ENCODE results near the gene SLC26A9.

Gene SLC26A9

DNA sequence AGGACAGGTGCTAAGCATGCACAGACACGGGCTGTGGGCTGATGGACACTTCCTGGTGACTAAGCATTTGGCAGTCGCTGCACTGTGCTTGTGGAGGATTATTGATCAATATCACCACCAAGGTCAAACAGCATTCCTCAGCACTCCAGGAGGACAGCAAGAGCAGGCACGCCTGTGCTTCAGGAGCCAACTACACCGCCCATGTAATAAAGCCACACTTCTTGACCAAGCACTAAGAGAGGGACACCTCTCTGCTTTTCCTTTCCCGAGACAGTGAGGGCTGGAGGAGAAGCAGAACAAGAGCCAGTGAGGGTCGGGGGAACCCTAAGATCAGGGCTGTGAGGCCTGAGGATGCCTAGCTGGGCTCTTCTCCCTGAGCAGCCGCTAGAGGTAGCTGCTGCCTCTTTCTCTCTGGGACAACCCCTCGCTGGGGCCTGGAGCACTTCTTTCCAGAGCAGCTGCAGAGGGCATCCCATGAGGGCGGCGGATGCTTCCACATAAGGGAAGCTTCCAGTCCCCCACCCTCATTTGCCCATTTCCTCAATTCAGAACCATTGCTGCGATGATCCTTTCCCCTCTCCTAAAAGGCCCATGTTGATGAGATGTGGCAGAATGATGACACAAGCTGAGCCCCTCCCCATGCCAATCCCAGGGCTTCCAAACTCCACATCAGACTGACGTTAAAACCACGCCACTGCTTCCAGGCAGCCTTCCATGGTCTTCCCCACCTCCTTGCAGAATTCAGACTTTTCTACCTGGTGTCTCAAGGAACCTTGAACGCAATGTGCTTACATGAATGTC, 40.9 kb upstream of the SLC26A9 start:
- TF ChIP-seq, protein P1, sequence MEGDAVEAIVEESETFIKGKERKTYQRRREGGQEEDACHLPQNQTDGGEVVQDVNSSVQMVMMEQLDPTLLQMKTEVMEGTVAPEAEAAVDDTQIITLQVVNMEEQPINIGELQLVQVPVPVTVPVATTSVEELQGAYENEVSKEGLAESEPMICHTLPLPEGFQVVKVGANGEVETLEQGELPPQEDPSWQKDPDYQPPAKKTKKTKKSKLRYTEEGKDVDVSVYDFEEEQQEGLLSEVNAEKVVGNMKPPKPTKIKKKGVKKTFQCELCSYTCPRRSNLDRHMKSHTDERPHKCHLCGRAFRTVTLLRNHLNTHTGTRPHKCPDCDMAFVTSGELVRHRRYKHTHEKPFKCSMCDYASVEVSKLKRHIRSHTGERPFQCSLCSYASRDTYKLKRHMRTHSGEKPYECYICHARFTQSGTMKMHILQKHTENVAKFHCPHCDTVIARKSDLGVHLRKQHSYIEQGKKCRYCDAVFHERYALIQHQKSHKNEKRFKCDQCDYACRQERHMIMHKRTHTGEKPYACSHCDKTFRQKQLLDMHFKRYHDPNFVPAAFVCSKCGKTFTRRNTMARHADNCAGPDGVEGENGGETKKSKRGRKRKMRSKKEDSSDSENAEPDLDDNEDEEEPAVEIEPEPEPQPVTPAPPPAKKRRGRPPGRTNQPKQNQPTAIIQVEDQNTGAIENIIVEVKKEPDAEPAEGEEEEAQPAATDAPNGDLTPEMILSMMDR (IDR thresholded peaks at IDR 0.05; ENCODE audit: poor library complexity, severe bottlenecking) = peak; percentile 79
- Histone ChIP-seq H3K36me3 (ENCODE audit: low read depth) (peaks cover 12% of the 10 kb centered on the region), H3K4me1 (ENCODE audit: insufficient read depth, poor library complexity, severe bottlenecking) (peaks cover 21% of the 10 kb centered on the region), H3K27ac (ENCODE audit: poor library complexity, severe bottlenecking) (peak overlapping the region; percentile 73), H3K27me3 (ENCODE audit: insufficient read depth, poor library complexity, severe bottlenecking) (no peaks in the 10 kb centered on the region), H3K4me3 (ENCODE audit: severe bottlenecking) (no peak overlapping the region), H3K9me3 (ENCODE audit: severe bottlenecking) (no peaks in the 10 kb centered on the region)
- DNase-seq (ENCODE audit: low spot score) (peak; percentile 90), ATAC-seq (ENCODE audit: low read depth) (peak; percentile 91)

DNA sequence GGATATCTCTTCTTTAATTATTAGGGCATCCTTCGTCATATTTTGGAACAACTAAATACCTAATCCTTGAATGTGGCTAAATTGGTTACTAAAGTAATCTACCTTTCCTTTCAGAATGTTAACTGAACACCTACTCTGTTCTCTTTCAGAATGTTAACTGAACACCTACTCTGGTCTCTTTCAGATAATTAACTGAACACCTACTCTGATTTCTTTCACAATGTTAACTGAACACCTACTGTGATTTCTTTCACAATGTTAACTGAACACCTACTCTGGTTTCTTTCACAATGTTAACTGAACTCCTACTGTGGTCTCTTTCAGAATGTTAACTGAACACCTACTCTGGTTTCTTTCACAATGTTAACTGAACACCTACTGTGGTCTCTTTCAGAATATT, 38.0 kb upstream of the SLC26A9 start:
- Histone ChIP-seq H3K27me3 (ENCODE audit: insufficient read depth, poor library complexity, severe bottlenecking) (no peaks in the 10 kb centered on the region), H3K9me3 (ENCODE audit: severe bottlenecking) (no peaks in the 10 kb centered on the region), H3K4me3 (ENCODE audit: severe bottlenecking) (no peak overlapping the region), H3K4me1 (ENCODE audit: insufficient read depth, poor library complexity, severe bottlenecking) (peaks cover 29% of the 10 kb centered on the region), H3K27ac (ENCODE audit: poor library complexity, severe bottlenecking) (no peak overlapping the region), H3K36me3 (ENCODE audit: low read depth) (peaks cover 4% of the 10 kb centered on the region)
- DNase-seq (ENCODE audit: low spot score) = no peak
- ATAC-seq (ENCODE audit: low read depth) = no peak
- TF ChIP-seq, protein P1 (IDR thresholded peaks at IDR 0.05; ENCODE audit: poor library complexity, severe bottlenecking) = no peak

DNA sequence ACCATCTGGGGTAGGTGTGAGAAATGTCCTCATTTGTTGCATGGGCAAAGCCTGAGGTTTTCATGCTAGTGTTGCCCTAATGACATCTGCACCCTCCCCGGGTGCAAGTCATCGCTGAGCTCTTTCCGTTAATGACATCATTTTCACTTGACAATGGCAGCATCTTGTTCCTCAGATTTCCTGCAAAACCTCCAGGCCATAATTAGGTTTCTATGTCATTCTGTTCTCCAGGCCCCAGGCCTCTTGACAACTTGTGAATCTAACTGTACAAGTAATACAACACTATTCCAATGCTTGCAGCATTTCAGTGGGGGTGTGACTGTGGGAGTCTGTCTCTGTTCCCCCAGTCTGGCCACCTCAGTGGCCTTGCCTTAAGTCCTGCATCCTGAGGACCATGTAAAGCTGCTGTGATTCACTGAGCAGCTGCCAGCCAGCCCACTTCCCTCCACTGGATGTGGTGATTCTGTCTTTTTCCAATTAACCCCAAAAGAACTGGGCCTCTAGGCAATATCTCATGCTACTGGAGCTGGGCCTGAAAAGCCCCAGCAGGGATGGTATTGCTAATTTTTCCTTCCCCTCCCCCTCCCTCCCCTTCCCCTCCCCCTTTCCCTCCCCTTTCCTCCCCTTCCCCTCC, 37.1 kb upstream of the SLC26A9 start:
- Histone ChIP-seq H3K36me3 (ENCODE audit: low read depth) (peaks cover 4% of the 10 kb centered on the region), H3K27me3 (ENCODE audit: insufficient read depth, poor library complexity, severe bottlenecking) (no peaks in the 10 kb centered on the region), H3K4me3 (ENCODE audit: severe bottlenecking) (no peak overlapping the region), H3K4me1 (ENCODE audit: insufficient read depth, poor library complexity, severe bottlenecking) (peaks cover 30% of the 10 kb centered on the region), H3K27ac (ENCODE audit: poor library complexity, severe bottlenecking) (no peak overlapping the region), H3K9me3 (ENCODE audit: severe bottlenecking) (no peaks in the 10 kb centered on the region)
- no peak for DNase-seq (ENCODE audit: low spot score)
- ATAC-seq (ENCODE audit: low read depth) = no peak
- TF ChIP-seq, protein P1 (IDR thresholded peaks at IDR 0.05; ENCODE audit: poor library complexity, severe bottlenecking) = no peak

DNA sequence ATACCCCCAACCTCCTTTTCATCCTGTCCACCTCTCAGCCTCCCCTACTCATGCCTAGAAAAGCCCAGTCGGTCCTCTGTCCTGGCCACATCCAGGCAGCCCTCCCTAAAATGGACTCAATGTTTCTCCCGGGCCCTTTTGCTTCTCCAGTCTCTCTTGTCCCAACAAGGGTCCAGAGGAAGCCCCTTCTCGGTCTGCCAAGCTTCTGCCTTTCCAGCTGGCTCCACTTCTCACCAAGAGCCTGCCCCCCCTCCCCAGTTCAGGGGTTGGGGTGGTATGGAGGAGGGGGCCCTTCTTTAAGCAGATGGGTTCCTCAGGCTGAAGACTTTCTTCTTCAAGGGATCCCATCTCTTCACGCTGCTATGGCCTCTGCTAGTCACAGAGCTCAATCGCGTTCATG, 36.0 kb upstream of the SLC26A9 start:
- DNase-seq (ENCODE audit: low spot score) = peak; percentile 21
- Histone ChIP-seq H3K4me1 (ENCODE audit: insufficient read depth, poor library complexity, severe bottlenecking) (peaks cover 19% of the 10 kb centered on the region), H3K36me3 (ENCODE audit: low read depth) (peaks cover 4% of the 10 kb centered on the region), H3K27me3 (ENCODE audit: insufficient read depth, poor library complexity, severe bottlenecking) (no peaks in the 10 kb centered on the region), H3K9me3 (ENCODE audit: severe bottlenecking) (no peaks in the 10 kb centered on the region), H3K4me3 (ENCODE audit: severe bottlenecking) (no peak overlapping the region), H3K27ac (ENCODE audit: poor library complexity, severe bottlenecking) (no peak overlapping the region)
- TF ChIP-seq, protein P1 (IDR thresholded peaks at IDR 0.05; ENCODE audit: poor library complexity, severe bottlenecking) = no peak
- ATAC-seq (ENCODE audit: low read depth) = no peak

DNA sequence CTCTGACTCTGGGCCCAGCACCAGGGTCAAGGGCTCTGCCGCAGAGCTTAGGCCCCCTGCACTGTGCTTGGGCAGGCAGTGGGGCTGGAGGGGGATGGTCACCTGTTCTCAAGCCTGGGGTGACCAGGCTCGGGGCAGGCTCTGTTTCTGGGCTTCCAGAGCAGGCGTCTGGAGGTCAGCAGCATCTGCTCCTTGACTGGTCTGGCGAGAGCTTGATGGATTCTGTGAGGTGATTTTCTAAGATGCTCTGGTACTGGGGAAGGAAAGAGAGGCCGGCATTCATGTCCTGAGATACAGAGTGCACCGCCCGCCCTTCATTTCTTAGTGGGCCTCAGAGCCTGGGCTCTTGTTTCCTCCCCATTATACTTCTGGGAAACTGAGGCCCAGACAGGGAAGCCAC, 35.4 kb upstream of the SLC26A9 start:
- Histone ChIP-seq H3K27me3 (ENCODE audit: insufficient read depth, poor library complexity, severe bottlenecking) (no peaks in the 10 kb centered on the region), H3K4me3 (ENCODE audit: severe bottlenecking) (no peak overlapping the region), H3K9me3 (ENCODE audit: severe bottlenecking) (no peaks in the 10 kb centered on the region), H3K36me3 (ENCODE audit: low read depth) (peaks cover 4% of the 10 kb centered on the region), H3K27ac (ENCODE audit: poor library complexity, severe bottlenecking) (no peak overlapping the region), H3K4me1 (ENCODE audit: insufficient read depth, poor library complexity, severe bottlenecking) (peaks cover 15% of the 10 kb centered on the region)
- DNase-seq (ENCODE audit: low spot score) (no peak), ATAC-seq (ENCODE audit: low read depth) (no peak)
- TF ChIP-seq, protein P1 (IDR thresholded peaks at IDR 0.05; ENCODE audit: poor library complexity, severe bottlenecking) = no peak
